Measurements from ENCODE around the gene APOB.

The APOB gene, protein sequence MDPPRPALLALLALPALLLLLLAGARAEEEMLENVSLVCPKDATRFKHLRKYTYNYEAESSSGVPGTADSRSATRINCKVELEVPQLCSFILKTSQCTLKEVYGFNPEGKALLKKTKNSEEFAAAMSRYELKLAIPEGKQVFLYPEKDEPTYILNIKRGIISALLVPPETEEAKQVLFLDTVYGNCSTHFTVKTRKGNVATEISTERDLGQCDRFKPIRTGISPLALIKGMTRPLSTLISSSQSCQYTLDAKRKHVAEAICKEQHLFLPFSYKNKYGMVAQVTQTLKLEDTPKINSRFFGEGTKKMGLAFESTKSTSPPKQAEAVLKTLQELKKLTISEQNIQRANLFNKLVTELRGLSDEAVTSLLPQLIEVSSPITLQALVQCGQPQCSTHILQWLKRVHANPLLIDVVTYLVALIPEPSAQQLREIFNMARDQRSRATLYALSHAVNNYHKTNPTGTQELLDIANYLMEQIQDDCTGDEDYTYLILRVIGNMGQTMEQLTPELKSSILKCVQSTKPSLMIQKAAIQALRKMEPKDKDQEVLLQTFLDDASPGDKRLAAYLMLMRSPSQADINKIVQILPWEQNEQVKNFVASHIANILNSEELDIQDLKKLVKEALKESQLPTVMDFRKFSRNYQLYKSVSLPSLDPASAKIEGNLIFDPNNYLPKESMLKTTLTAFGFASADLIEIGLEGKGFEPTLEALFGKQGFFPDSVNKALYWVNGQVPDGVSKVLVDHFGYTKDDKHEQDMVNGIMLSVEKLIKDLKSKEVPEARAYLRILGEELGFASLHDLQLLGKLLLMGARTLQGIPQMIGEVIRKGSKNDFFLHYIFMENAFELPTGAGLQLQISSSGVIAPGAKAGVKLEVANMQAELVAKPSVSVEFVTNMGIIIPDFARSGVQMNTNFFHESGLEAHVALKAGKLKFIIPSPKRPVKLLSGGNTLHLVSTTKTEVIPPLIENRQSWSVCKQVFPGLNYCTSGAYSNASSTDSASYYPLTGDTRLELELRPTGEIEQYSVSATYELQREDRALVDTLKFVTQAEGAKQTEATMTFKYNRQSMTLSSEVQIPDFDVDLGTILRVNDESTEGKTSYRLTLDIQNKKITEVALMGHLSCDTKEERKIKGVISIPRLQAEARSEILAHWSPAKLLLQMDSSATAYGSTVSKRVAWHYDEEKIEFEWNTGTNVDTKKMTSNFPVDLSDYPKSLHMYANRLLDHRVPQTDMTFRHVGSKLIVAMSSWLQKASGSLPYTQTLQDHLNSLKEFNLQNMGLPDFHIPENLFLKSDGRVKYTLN (N-terminal part only)

GRCh38 chr2:21043744-21044532 lies at the start of gene APOB:
APOB (minus strand) TSS chr2:21044073; CDS start chr2:21043945, 128 bp downstream.
- no peak for DNase-seq

- DNase-seq = no peak
These were observed 48.5 kb upstream of the APOB start for GRCh38 chr2:21092308-21092869.

DNA sequence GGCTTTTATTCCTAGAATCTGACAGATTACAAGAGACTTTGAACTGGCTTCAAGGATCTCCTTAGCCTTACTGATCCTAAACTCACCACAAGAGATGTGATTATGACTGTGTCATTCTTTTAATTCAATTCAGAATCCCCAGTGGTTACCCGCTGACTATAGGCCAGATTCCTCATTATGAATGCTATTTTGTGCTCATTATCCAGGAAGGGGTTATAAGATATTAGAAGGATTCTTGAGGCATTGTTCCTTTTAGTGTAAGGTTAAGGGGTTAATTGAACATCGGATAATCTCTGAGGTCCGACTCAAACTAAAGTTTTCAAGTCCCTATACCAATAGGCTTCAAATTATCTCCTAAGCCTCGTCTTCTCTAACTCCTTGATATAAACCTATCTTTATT lies 40.5 kb upstream of the APOB start:
- no peak for DNase-seq

DNA sequence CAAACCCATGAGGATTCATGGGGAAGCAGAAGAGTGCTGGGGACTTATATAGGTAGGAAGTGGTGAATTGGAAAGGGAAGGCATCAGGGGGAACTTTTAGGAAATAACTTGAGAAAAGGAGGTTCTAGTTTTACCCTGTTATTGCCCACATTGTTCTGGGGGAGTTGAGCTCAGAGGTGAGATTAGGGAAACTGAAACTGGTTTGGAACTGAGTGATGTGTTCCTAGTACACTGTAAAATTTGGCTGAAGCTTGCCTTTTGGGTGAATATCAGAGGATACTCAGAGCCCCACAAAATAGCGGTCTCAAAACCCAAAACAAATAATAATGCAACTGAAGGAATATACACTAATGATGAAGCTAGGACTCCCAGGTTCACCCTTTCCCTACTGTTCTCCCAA lies 39.6 kb upstream of the APOB start:
- DNase-seq = no peak

- DNase-seq = no peak
These were observed 34.4 kb upstream of the APOB start for GRCh38 chr2:21078296-21078695.

DNA sequence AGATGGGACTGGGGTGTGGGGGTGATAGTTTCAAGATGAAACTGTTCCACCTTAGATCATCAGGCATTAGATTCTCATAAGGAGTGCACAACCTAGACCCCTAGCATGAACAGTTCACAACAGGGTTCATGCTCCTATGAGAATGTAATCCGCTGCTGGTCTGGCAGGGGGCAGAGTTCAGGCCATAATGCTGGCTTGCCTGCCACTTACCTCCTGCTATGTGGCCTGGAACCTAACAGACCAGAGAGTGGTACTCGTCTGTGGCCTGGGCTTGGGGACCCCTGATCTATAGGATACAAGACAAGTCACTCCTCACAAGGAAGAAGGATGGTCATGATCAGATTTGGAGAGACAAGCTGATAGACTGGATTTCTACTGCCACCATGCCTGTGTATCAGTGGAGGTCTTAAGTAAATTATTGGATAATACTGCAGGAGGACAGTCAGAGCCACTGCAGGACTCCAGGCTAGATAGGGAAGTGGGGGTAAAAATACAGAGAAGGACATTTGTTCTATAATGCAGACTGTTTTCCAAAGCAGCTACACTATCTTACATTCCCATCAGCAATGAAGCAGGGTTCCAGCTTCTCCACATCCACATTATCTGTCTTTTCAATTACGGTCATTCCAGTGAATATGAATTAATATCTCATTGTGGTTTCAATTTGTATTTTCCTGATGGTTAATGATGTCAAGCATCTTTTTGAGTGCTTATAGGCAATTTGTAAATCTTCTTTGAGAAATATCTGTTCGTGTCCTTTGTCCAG lies 28.8 kb upstream of the APOB start:
- no peak for DNase-seq

GRCh38 chr2:21070341-21071257 lies 26.7 kb upstream of the APOB start:
- DNase-seq = no peak

DNA sequence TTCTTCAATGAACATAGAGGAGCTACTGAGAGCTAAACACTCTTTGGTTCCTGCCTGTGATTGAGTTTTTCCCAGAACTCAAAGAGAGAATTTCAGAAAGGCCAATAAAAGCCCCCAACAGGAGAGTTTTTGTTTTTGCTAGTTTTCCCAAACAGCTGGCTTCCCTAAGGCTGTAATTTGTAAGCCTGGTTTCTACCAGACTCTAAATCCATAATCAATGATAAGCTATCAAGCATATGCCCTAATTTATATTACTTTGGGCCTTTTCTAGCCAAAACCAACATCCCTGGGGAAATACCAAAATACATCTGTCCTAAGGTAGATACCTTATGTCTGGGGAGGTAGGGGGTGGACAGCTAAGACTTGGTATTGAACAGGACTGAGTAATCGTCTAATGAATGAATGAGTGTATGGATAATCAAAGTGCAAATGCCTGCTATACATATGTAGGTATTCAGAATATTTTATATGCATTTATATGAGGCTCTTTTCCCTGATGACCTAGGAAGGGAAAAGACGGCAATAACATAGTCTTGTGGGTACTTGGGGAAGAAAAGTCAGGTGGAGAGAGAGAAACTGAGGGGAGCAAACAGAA lies 26.0 kb upstream of the APOB start:
- no peak for DNase-seq

- DNase-seq = no peak
These were observed 24.1 kb upstream of the APOB start for GRCh38 chr2:21067859-21068537.

DNA sequence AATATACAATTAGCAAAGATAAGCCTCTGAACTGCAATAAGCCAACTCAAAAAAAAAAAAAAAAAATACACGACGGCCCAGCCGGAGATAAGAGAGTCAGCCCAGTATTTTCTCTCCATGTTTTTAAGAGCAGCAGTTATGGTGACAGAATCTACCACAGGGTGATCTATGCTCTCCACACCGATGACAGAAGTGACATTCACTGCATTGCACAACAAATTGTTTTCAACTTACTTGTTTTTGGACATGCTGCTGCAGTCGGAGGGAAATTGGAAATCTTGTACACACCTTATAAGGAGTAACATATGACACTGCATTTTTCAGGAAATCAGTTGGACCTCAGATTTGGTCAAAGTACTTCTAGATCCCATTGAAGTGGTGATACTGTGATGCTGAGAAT lies 23.3 kb upstream of the APOB start:
- DNase-seq = no peak

DNA sequence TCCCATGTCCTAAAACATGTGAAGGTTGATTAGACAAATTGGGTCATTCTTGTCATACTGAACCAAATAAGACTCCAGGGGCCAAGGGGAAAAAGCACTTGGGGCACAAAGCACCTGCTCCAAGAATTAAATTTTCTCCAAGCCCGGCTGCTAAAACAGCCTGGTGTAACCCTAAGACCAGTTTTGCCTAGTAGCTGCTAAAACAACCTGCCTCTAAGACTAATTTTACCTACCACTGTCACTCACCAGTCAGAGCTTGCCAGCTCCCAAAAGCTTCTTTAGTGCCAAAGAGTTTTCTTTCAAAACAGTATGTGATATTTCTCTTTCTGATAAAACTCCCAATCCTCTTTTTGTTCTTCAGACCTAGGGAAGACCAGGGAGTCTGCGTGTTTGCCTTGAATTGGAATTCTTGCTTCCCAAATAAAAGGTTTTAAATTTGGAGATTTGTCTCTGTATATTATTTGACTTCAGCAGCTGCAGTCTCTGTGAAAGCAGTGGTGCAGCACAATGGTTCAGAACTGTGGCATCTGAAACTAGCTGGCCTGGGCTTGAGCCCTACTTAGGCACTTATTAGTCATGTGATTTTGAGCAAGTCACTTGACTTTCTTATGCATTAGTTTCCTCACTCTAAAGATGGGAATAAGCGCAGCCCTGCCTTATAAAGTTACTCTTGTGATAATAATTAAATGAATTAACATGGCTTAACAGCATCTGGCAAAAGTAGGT lies 16.2 kb upstream of the APOB start:
- DNase-seq = no peak

DNA sequence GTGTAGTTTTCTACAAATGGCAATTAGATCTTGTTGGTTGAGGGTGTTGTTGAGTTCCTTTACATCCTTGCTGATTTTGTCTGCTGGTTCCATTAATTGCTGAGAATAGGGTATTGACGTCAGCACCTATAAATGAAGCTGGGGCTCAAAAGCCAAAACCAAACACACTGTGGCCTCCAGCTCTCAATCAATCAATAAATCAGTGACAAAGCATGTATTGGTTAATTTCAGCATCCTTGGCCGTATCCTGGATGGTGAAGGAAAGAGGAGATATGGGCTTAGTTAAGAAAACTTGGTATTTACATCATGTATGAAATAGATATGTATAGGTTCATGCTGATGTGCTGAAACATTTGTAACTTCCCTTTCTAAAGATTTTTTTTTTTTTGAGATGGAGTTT lies 13.2 kb upstream of the APOB start:
- no peak for DNase-seq

DNA sequence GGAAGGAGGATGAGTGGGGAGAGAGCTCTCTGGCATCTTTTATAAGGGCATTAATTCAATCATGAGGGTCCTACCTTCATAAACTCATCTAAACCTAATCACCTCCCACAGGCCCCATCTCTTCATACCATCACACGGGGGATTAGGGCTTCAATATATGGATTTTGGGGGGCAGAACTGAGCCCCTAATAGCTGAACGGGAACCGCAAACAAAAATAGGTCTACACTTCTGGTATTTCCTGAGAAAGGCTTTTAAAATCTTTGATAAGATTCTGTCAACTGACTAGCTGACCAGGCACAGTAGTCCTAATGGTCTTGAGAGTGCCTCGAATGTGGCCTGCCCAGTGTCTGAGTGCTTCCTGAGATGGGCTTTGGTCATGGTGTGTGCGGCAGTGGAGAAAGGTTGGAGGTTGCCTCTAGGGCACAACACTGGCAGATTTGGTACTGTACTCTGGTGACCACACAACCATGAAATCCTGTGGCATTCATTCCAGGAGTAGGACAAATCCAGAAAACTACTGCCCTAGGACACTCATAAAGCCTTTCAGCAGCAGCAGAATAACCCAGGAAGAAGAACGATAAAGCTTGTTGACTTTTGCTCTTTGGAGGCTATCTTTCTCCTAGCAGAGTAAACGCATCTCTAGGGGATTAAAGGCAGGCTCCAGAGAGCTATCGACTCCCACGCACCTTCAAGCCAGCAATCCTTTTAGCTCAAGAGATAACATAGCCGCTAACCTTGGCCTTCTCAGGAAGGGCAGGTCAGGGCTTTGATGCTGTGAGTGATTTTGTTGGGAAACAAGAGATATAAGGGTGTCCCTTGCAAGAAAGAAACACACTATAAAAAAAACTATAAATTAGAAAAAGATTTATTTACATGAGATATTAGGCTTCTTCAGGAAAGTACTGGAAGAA lies 12.3 kb upstream of the APOB start:
- DNase-seq = no peak

DNA sequence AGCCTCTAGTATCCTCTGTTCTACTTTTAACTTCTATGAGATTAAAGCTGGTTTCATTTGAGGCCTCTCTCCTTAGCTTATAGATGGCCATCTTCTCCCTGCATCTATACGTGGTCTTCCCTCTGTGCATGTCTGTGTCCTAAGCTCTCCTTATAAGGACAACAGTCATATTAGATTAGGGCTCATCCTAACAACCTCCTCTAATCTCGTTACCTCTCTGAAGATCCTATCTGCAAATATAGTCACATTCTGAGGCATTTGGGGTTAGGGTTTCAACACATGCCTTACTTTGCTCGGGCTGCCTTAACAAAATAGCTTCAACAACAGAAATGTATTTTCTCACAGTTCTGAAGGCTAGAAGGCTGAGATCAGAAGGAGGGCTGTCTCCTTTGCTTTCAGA lies 11.6 kb upstream of the APOB start:
- DNase-seq = no peak

- DNase-seq = no peak
These were observed 10.1 kb upstream of the APOB start for GRCh38 chr2:21054011-21054410.

DNA sequence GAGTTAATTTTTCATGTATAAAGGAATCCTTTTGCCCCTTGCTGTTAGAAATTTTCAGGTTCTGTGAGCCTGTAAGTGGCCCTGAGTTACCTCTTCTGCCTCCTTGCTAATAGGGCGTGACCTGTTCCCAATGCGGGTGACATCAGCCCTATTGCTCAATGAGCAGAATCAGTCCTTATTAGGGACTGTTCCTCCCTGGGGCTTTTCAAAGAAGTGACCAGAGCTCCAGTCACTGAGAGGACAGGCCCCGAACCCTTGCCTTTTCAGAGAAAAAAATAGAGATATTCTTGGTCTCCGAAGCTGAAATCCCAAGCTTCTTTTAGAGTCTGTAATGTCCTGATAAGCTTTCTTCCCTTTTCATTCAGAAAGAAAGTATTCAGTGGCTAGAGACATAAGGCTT lies 8.2 kb upstream of the APOB start:
- no peak for DNase-seq

- no peak for DNase-seq
These were observed 6.3 kb upstream of the APOB start for GRCh38 chr2:21050164-21050563.

Data from GOT3 (cell line).